Measurements from ENCODE around the gene PRF1. TPM values are rescaled to one million over a fixed set of nuclear protein-coding genes. Genes with fewer than 3 reads are reported as not detected.

The PRF1 gene
- total RNA-seq, 2 donors from 2014 or later: not detected

GRCh38 chr10:70561070-70561469 lies 41.5 kb downstream of the PRF1 start:
- no peak overlapping the region for H3K27ac Mint-ChIP-seq
- Histone ChIP-seq H3K4me1 (ENCODE audit: control insufficient read depth, insufficient read depth, low read length) (no peaks in the 10 kb centered on the region), H3K36me3 (ENCODE audit: control insufficient read depth, insufficient read depth, low read length) (no peaks in the 10 kb centered on the region), H3K9ac (ENCODE audit: extremely low read depth, low read length, poor library complexity, severe bottlenecking) (no peak overlapping the region), H3K27me3 (ENCODE audit: control insufficient read depth, insufficient read depth, low read length, poor library complexity, severe bottlenecking) (no peaks in the 10 kb centered on the region), H3K9me3 (ENCODE audit: control insufficient read depth, low read length) (no peaks in the 10 kb centered on the region), H3K27ac (ENCODE audit: low read depth, low read length) (no peak overlapping the region), H3K4me3 (ENCODE audit: low read length) (no peak overlapping the region)
- no peaks in the 10 kb centered on the region for H3K9me3 Mint-ChIP-seq
- no peaks in the 10 kb centered on the region for H3K27me3 Mint-ChIP-seq (ENCODE audit: insufficient read depth)
- WGBS, 2 experiments (ENCODE audit: insufficient coverage in 1 of 2, insufficient read length in 1 of 2): 91 to 95% methylated on average over 9 to 10 of the region's 10 CpGs
- peaks cover 2% of the 10 kb centered on the region for H3K36me3 Mint-ChIP-seq (ENCODE audit: low read depth)
- H3K4me3 Mint-ChIP-seq: no peak overlapping the region
- H3K4me1 Mint-ChIP-seq: peaks cover 14% of the 10 kb centered on the region
- DNase-seq: peak; percentile 26
- TF ChIP-seq CTCF (conservative IDR thresholded peaks at IDR 0.05): no peak

GRCh38 chr10:70560511-70560941 lies 42.0 kb downstream of the PRF1 start:
- Mint-ChIP-seq H3K27ac (no peak overlapping the region), H3K9me3 (no peaks in the 10 kb centered on the region), H3K4me1 (peaks cover 14% of the 10 kb centered on the region), H3K27me3 (ENCODE audit: insufficient read depth) (no peaks in the 10 kb centered on the region), H3K36me3 (ENCODE audit: low read depth) (peaks cover 2% of the 10 kb centered on the region), H3K4me3 (no peak overlapping the region)
- Histone ChIP-seq H3K9ac (ENCODE audit: extremely low read depth, low read length, poor library complexity, severe bottlenecking) (no peak overlapping the region), H3K36me3 (ENCODE audit: control insufficient read depth, insufficient read depth, low read length) (no peaks in the 10 kb centered on the region), H3K4me1 (ENCODE audit: control insufficient read depth, insufficient read depth, low read length) (no peaks in the 10 kb centered on the region), H3K27me3 (ENCODE audit: control insufficient read depth, insufficient read depth, low read length, poor library complexity, severe bottlenecking) (no peaks in the 10 kb centered on the region), H3K4me3 (ENCODE audit: low read length) (no peak overlapping the region), H3K9me3 (ENCODE audit: control insufficient read depth, low read length) (no peaks in the 10 kb centered on the region), H3K27ac (ENCODE audit: low read depth, low read length) (no peak overlapping the region)
- no peak for TF ChIP-seq CTCF (conservative IDR thresholded peaks at IDR 0.05)
- peak; percentile 34 for DNase-seq
- 93% methylated on average over 14 of the region's 14 CpGs; no CpG with 5 or more reads in 1 of the 2 experiments for WGBS, 2 experiments (ENCODE audit: insufficient coverage in 1 of 2, insufficient read length in 1 of 2)

- no peak for TF ChIP-seq CTCF (conservative IDR thresholded peaks at IDR 0.05)
- DNase-seq: no peak
- Histone ChIP-seq H3K36me3 (ENCODE audit: control insufficient read depth, insufficient read depth, low read length) (no peaks in the 10 kb centered on the region), H3K9ac (ENCODE audit: extremely low read depth, low read length, poor library complexity, severe bottlenecking) (no peak overlapping the region), H3K27ac (ENCODE audit: low read depth, low read length) (no peak overlapping the region), H3K4me1 (ENCODE audit: control insufficient read depth, insufficient read depth, low read length) (no peaks in the 10 kb centered on the region), H3K4me3 (ENCODE audit: low read length) (no peak overlapping the region), H3K27me3 (ENCODE audit: control insufficient read depth, insufficient read depth, low read length, poor library complexity, severe bottlenecking) (no peaks in the 10 kb centered on the region), H3K9me3 (ENCODE audit: control insufficient read depth, low read length) (no peaks in the 10 kb centered on the region)
- Mint-ChIP-seq H3K4me1 (peaks cover 14% of the 10 kb centered on the region), H3K27me3 (ENCODE audit: insufficient read depth) (no peaks in the 10 kb centered on the region), H3K27ac (no peak overlapping the region), H3K4me3 (no peak overlapping the region), H3K9me3 (no peaks in the 10 kb centered on the region), H3K36me3 (ENCODE audit: low read depth) (peaks cover 6% of the 10 kb centered on the region)
- 92 to 100% methylated on average over 4 to 5 of the region's 5 CpGs for WGBS, 2 experiments (ENCODE audit: insufficient coverage in 1 of 2, insufficient read length in 1 of 2)
Measured at GRCh38 chr10:70559861-70560260, 42.7 kb downstream of the PRF1 start.
